ENCODE measurements around the gene SFT2D3. TPM values are rescaled to one million over a fixed set of nuclear protein-coding genes. Genes with fewer than 3 reads are reported as not detected.

The SFT2D3 gene, protein sequence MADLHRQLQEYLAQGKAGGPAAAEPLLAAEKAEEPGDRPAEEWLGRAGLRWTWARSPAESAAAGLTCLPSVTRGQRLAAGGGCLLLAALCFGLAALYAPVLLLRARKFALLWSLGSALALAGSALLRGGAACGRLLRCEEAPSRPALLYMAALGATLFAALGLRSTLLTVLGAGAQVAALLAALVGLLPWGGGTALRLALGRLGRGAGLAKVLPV
- total RNA-seq: 3.0 and 5.2 TPM in 2 replicates

DNA sequence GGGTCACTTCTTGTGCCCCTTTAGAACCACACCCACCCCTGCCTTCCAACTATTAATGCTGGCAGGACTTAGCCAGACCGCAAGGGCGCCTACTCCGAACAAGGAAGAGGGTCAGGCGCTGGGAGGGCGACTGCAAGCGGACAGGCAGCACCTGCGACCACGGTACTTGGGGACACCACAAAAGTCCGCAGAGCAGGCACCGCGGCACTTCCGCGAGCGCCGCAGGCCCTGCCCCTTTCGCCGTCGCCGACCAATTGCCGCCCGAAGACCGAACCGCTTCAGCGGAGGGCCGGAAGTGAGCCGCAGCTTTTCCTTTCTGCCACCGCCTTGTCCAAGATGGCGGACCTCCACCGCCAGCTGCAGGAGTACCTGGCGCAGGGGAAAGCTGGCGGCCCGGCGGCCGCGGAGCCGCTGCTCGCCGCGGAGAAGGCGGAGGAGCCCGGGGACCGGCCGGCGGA, at the start of gene SFT2D3:
SFT2D3 (plus strand) TSS at position 305 of the 458 bp plus-strand sequence; CDS start at position 337, 32 bp downstream.

DNA sequence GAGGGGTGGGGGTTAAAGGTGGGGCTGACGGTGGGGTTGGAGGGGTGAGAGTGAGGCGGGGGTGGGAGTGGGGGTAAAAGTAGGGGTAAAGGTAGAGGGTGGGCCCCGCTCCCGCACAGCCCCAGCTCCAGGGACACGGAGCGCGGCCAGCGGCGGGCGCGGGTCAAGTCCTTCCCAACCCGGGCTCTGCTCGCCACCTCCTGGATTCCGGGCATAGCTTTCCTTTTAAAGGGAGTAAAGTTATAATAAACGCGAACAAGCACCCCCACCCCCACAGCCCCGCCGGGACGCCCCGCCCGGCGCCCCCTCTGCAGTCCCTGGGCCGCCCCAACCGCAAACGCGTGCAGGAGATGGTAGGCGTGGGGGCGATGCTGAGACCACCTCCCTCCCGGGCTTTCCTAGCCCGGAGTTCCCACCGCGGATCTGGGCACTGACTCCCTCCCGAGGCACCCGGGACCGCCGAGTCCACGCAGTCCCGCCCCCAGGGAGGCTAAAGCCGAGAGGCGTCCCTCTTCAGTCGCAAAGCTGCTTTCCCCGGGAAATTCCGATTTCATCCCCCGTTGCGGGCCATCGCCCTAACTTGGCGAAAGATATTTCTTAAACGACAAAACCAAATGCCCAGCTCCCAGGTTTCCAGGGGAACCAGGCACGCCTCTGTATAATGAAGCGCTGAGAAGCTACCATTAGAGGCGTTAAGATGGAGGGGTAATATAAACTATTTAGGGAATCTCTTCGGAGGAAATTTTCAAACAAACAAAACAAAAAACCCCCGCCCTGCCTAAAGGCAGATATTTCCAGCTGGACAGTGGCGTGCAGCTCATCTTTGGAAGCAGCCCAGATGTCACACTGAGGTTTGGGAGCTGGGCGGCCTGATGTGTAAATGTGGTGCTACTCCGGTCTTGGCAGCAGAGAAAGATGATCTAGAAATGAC, 25.7 kb upstream of the SFT2D3 start, which contains the start of gene LIMS2:
LIMS2 (minus strand) TSS at position 200 of the 931 bp plus-strand sequence. CDS start 506 bp downstream, outside the sequence.

Other genes with a start within 250 kb of the SFT2D3 start
- 44.1 and 47.7 TPM in 2 replicates for gene IWS1, start 175.0 kb upstream of the SFT2D3 start, total RNA-seq
- gene MYO7B, start 165.8 kb upstream of the SFT2D3 start, total RNA-seq: 0.32 and 0.46 TPM in 2 replicates
- gene GPR17, start 55.3 kb upstream of the SFT2D3 start, total RNA-seq: 0.30 and 0.32 TPM in 2 replicates
- gene LIMS2, start 26.0 kb upstream of the SFT2D3 start, total RNA-seq: 3.6 and 8.8 TPM in 2 replicates
- 22.4 and 34.3 TPM in 2 replicates for gene WDR33, start 109.7 kb downstream of the SFT2D3 start, total RNA-seq
- 30.2 and 34.3 TPM in 2 replicates for gene POLR2D, start 156.7 kb downstream of the SFT2D3 start, total RNA-seq
- 16.9 and 18.1 TPM in 2 replicates for gene AMMECR1L, start 184.5 kb downstream of the SFT2D3 start, total RNA-seq